IMR-90 (cell line): ENCODE results near the gene HNMT. TPM values are rescaled to one million over a fixed set of nuclear protein-coding genes. Genes with fewer than 3 reads are reported as not detected.
"Not testable (repeated sequence)": the region's sequence is repeated elsewhere in the genome, so short reads cannot be mapped to it uniquely, and the experiment has no call there.

Source experiments
- ATAC-seq: fragments of 200-7000 bp; cut with Tn5 transposase; 2 replicates; pipeline ENCODE4 v1.9.1; 2020; ENCODE audit warnings: low read depth, mild to moderate bottlenecking, moderate library complexity
- BruUV-seq: library from RNA; stranded (reverse); fragments of 400-500 nt; replicated peaks from 2 replicates; lab custom pipeline; 2021; lab: Mats Ljungman, UMichigan
- CTCF ChIA-PET: fragments of 300-600 bp; formaldehyde crosslinking; extraction: SDS; loops from one replicate; lab custom pipeline; 2021; ENCODE audit warnings: antibody characterized with exemption; lab: Yijun Ruan, JAX
- POLR2A ChIA-PET: fragments of 300-600 bp; sonication (Branson Sonifier 250); formaldehyde crosslinking; loops from one replicate; lab custom pipeline; 2022; ENCODE audit warnings: antibody characterized with exemption; ENCODE audit not compliant: unreplicated experiment; lab: Charles Lee
- DNase-seq: peaks from one replicate; pipeline ENCODE4 v3.0.0; 2013
- H2AFZ ChIP-seq: replicated peaks from 2 replicates; pipeline ENCODE3; 2013; ENCODE audit warnings: low read length, mild to moderate bottlenecking; ENCODE audit not compliant: poor library complexity
- H2AK5ac ChIP-seq: 2 replicates; pipeline ENCODE4 v1.6.1; 2013; ENCODE audit warnings: low read depth, low read length, inconsistent platforms
- H2AK9ac ChIP-seq: replicated peaks from 2 replicates; pipeline ENCODE3; 2013; ENCODE audit warnings: mild to moderate bottlenecking, low read depth, low read length, moderate library complexity; ENCODE audit not compliant: poor library complexity
- H2BK120ac ChIP-seq: 2 replicates; pipeline ENCODE4 v1.6.1; 2013; ENCODE audit warnings: low read depth, low read length, inconsistent platforms
- H2BK15ac ChIP-seq: 3 replicates; pipeline ENCODE4 v1.6.1; 2013; ENCODE audit warnings: low read depth, low read length, inconsistent platforms
- H2BK20ac ChIP-seq: 2 replicates; pipeline ENCODE4 v1.6.1; 2013; ENCODE audit warnings: low read depth, mild to moderate bottlenecking, inconsistent platforms, low read length, moderate library complexity
- H2BK5ac ChIP-seq: 2 replicates; pipeline ENCODE4 v1.6.1; 2013; ENCODE audit warnings: mild to moderate bottlenecking, low read depth, low read length, inconsistent platforms; ENCODE audit not compliant: poor library complexity, severe bottlenecking
- H3K14ac ChIP-seq: replicated peaks from 2 replicates; pipeline ENCODE4 v1.6.1; 2013; ENCODE audit warnings: low read depth, low read length, inconsistent platforms
- H3K18ac ChIP-seq: 2 replicates; pipeline ENCODE4 v1.6.1; 2013; ENCODE audit warnings: low read depth, low read length, control low read depth
- H3K23ac ChIP-seq: 2 replicates; pipeline ENCODE4 v1.6.1; 2013; ENCODE audit warnings: low read depth, low read length, inconsistent platforms
- H3K27ac ChIP-seq: 2 replicates; pipeline ENCODE4 v1.5.1; 2013; ENCODE audit warnings: mild to moderate bottlenecking, control low read depth, low read length; ENCODE audit not compliant: insufficient read depth
- H3K27me3 ChIP-seq: 2 replicates; pipeline ENCODE4 v1.6.1; 2013; ENCODE audit warnings: low read length; ENCODE audit not compliant: control insufficient read depth, insufficient read depth
- H3K36me3 ChIP-seq: 2 replicates; pipeline ENCODE4 v1.6.1; 2013; ENCODE audit warnings: low read length, mixed read lengths; ENCODE audit not compliant: control insufficient read depth, insufficient read depth
- H3K4ac ChIP-seq: 2 replicates; pipeline ENCODE4 v1.6.1; 2013; ENCODE audit warnings: low read depth, low read length, inconsistent platforms
- H3K4me1 ChIP-seq: 2 replicates; pipeline ENCODE4 v1.6.1; 2013; ENCODE audit warnings: low read length, mixed read lengths; ENCODE audit not compliant: control insufficient read depth, insufficient read depth
- H3K4me2 ChIP-seq: 2 replicates; pipeline ENCODE4 v1.6.1; 2013; ENCODE audit warnings: low read depth, mild to moderate bottlenecking, control low read depth, low read length, moderate library complexity
- H3K4me3 ChIP-seq: 2 replicates; pipeline ENCODE4 v1.5.1; 2013; ENCODE audit warnings: low read depth, mild to moderate bottlenecking, control low read depth, low read length, moderate library complexity; ENCODE audit not compliant: insufficient read depth
- H3K56ac ChIP-seq: 2 replicates; pipeline ENCODE4 v1.6.1; 2013; ENCODE audit warnings: low read length, inconsistent platforms; ENCODE audit not compliant: insufficient read depth; ENCODE audit errors: extremely low read depth
- H3K79me1 ChIP-seq, 2 experiments: 2 replicates each; pipeline ENCODE4 v1.6.1; 2013; ENCODE audit warnings: low read length in 2 of 2, inconsistent platforms in 1 of 2, low read depth in 1 of 2
- H3K9ac ChIP-seq: 2 replicates; pipeline ENCODE4 v1.6.1; 2013; ENCODE audit warnings: low read depth, low read length, control low read depth
- H3K9me1 ChIP-seq: 2 replicates; pipeline ENCODE4 v1.6.1; 2013; ENCODE audit warnings: low read length, inconsistent platforms; ENCODE audit not compliant: insufficient read depth
- H3K9me3 ChIP-seq: 2 replicates; pipeline ENCODE4 v1.6.1; 2013; ENCODE audit warnings: low read length; ENCODE audit not compliant: control insufficient read depth, insufficient read depth
- H4K20me1 ChIP-seq: 2 replicates; pipeline ENCODE4 v1.6.1; 2013; ENCODE audit warnings: low read length, inconsistent platforms; ENCODE audit not compliant: insufficient read depth
- H4K5ac ChIP-seq: 2 replicates; pipeline ENCODE4 v1.6.1; 2013; ENCODE audit warnings: mild to moderate bottlenecking, low read depth, low read length, control low read depth
- H4K8ac ChIP-seq, 2 experiments: 2 replicates each; pipeline ENCODE4 v1.6.1; 2013; ENCODE audit warnings: low read depth in 2 of 2, low read length in 2 of 2, control low read depth in 1 of 2, inconsistent platforms in 1 of 2
- H4K91ac ChIP-seq: 2 replicates; pipeline ENCODE4 v1.6.1; 2013; ENCODE audit warnings: low read depth, low read length, inconsistent platforms; ENCODE audit not compliant: insufficient read depth
- whole genome bisulfite sequencing, 2 experiments: methylation state at CpG; one replicate each; pipeline versions ENCODE4 v1.1.5 to v1.1.7; 2013; ENCODE audit warnings: missing lambda C conversion rate in 2 of 2; ENCODE audit not compliant: insufficient read length in 1 of 2; ENCODE audit errors: extremely low coverage in 2 of 2; 5-methylcytosine and 5-hydroxymethylcytosine counted together
- dilution Hi-C: fragments of 300-500 bp; cut with HindIII; formaldehyde crosslinking; loops from one replicate; pipeline ENCODE4 v1.14.3; 2018; ENCODE audit warnings: low sequenced_read_pairs; ENCODE audit not compliant: unreplicated experiment
- in situ Hi-C: fragments of 300-500 bp; cut with MboI; formaldehyde crosslinking; loops from 3 replicates; pipeline ENCODE4 v1.14.3; 2019; ENCODE audit warnings: low sequenced_read_pairs, inconsistent platforms, mixed read lengths
- intact Hi-C: fragments of 100-400 bp; cut with micrococcal nuclease; formaldehyde crosslinking; loops from 2 replicates; pipeline ENCODE4 v1.10.0; 2022
- polyA plus RNA-seq, 3 experiments: library from polyadenylated mRNA; depleted of rRNA; stranded (reverse); fragments of >200 nt; gene quantifications; 2 replicates each; pipeline ENCODE4 v1.2.3, GENCODE V29; 2012; ENCODE audit warnings: low replicate concordance in 1 of 3
- total RNA-seq: library from RNA; depleted of rRNA; stranded (reverse); fragments of >200 nt; gene quantifications from 2 replicates; pipeline ENCODE4 v1.2.3, GENCODE V29; 2012

Gene HNMT
- total and polyA plus RNA-seq, 2 of the 4 experiments (the other 2 are of a cell fraction): 6.4 to 14.2 TPM

- POLR2A ChIA-PET, H3K4me1 ChIP-seq, H2BK15ac ChIP-seq, H2AFZ ChIP-seq, H4K91ac ChIP-seq, H4K20me1 ChIP-seq, H3K56ac ChIP-seq, BruUV-seq, H3K36me3 ChIP-seq, H3K4ac ChIP-seq, H3K4me3 ChIP-seq, H3K27me3 ChIP-seq, H2BK20ac ChIP-seq, H3K27ac ChIP-seq, H2BK120ac ChIP-seq, H3K9me1 ChIP-seq, H2BK5ac ChIP-seq, dilution Hi-C loops, H4K5ac ChIP-seq, H3K23ac ChIP-seq, H3K79me1 ChIP-seq, H3K14ac ChIP-seq, H3K9me3 ChIP-seq, H2AK5ac ChIP-seq, intact Hi-C loops, ATAC-seq, H4K8ac ChIP-seq, H3K18ac ChIP-seq, H2AK9ac ChIP-seq, in situ Hi-C loops, DNase-seq, H3K9ac ChIP-seq, H3K4me2 ChIP-seq: not testable (repeated sequence)
- CTCF ChIA-PET: interaction anchor here (0.6 kb wide), 1 partner anchor 344 kb away, joined by 3 read pairs; no protein-coding TSS in a partner anchor
- WGBS, 2 experiments: no CpG with 5 or more reads among the region's 1 CpG
Observed at GRCh38 chr2:137993715-137994476, 29.6 kb downstream of the HNMT start.

- H3K4me2 ChIP-seq, POLR2A ChIA-PET: not testable (repeated sequence)
- WGBS, 2 experiments: no CpG with 5 or more reads among the region's 2 CpGs
Observed at GRCh38 chr2:137995368-137995767, 31.1 kb downstream of the HNMT start.

More at GRCh38 chr2:137995368-137995767, 31.1 kb downstream of the HNMT start:
- H3K23ac ChIP-seq, H3K27me3 ChIP-seq, H3K14ac ChIP-seq, H3K18ac ChIP-seq, H2BK5ac ChIP-seq, CTCF ChIA-PET, H2AK5ac ChIP-seq, H4K8ac ChIP-seq, H2AFZ ChIP-seq, H4K20me1 ChIP-seq, dilution Hi-C loops, H3K4ac ChIP-seq, H4K5ac ChIP-seq, H2BK15ac ChIP-seq, H3K9me3 ChIP-seq, H3K9ac ChIP-seq, H3K27ac ChIP-seq, H2BK20ac ChIP-seq, H2AK9ac ChIP-seq, ATAC-seq, H3K4me3 ChIP-seq, H3K79me1 ChIP-seq, H3K9me1 ChIP-seq, BruUV-seq, intact Hi-C loops, H3K56ac ChIP-seq, DNase-seq, H4K91ac ChIP-seq, H2BK120ac ChIP-seq, H3K36me3 ChIP-seq, H3K4me1 ChIP-seq, in situ Hi-C loops: not testable (repeated sequence)
